ENCODE data around the gene ITPR2. TPM values are rescaled to one million over a fixed set of nuclear protein-coding genes. Genes with fewer than 3 reads are reported as not detected.

Gene ITPR2
- total and polyA plus RNA-seq, 2 experiments from 2014 or later, result 5.0 to 9.1 TPM

GRCh38 chr12:26668230-26668629 is 164.8 kb downstream of the ITPR2 start:
- no peak for TF ChIP-seq EZH2 (IDR thresholded peaks at IDR 0.05; ENCODE audit: insufficient read depth, poor library complexity, severe bottlenecking)
- TF ChIP-seq EZH2phosphoT487 (IDR thresholded peaks at IDR 0.05; ENCODE audit: insufficient read depth, low read depth), result no peak
- no peak overlapping the region for H2AFZ ChIP-seq
- in situ Hi-C loops (cut with MboI), result no loop called here
- no peaks in the 10 kb centered on the region for H3K36me3 ChIP-seq (ENCODE audit: low read depth)
- DNase-seq, result no peak
- H3K4me3 ChIP-seq, result no peak overlapping the region
- WGBS, 2 experiments (ENCODE audit: low coverage in 1 of 2, low lambda C conversion rate in 2 of 2, missing lambda C conversion rate in 2 of 2), result 95 to 100% methylated on average over 1 of the region's 1 CpG
- no peaks in the 10 kb centered on the region for H3K79me2 ChIP-seq (ENCODE audit: insufficient read depth)
- no peaks in the 10 kb centered on the region for H4K20me1 ChIP-seq (ENCODE audit: insufficient read depth)
- no peaks in the 10 kb centered on the region for H3K9me2 ChIP-seq (ENCODE audit: insufficient read depth)
- H3K4me1 ChIP-seq (ENCODE audit: insufficient read depth), result no peaks in the 10 kb centered on the region
- H3F3A ChIP-seq (ENCODE audit: insufficient read depth), result no peaks in the 10 kb centered on the region
- no peaks in the 10 kb centered on the region for H3K9me3 ChIP-seq (ENCODE audit: low read depth)
- H3K27ac ChIP-seq, result no peak overlapping the region
- no peak overlapping the region for H3K4me2 ChIP-seq (ENCODE audit: unreplicated experiment)
- H3K9ac ChIP-seq, result no peak overlapping the region
- H3K27me3 ChIP-seq (replicated peaks; ENCODE audit: insufficient read depth), result no peaks in the 10 kb centered on the region

GRCh38 chr12:26666286-26666685 is 166.7 kb downstream of the ITPR2 start:
- no peak for TF ChIP-seq EZH2 (IDR thresholded peaks at IDR 0.05; ENCODE audit: insufficient read depth, poor library complexity, severe bottlenecking)
- TF ChIP-seq EZH2phosphoT487 (IDR thresholded peaks at IDR 0.05; ENCODE audit: insufficient read depth, low read depth), result no peak
- H3K4me1 ChIP-seq (ENCODE audit: insufficient read depth), result no peaks in the 10 kb centered on the region
- H3K27ac ChIP-seq, result no peak overlapping the region

GRCh38 chr12:26661399-26661798 is 171.6 kb downstream of the ITPR2 start:
- no peaks in the 10 kb centered on the region for H4K20me1 ChIP-seq (ENCODE audit: insufficient read depth)
- peaks cover 14% of the 10 kb centered on the region for H3K4me1 ChIP-seq (ENCODE audit: insufficient read depth)
- DNase-seq, result no peak
- TF ChIP-seq EZH2 (IDR thresholded peaks at IDR 0.05; ENCODE audit: insufficient read depth, poor library complexity, severe bottlenecking), result no peak
- TF ChIP-seq EZH2phosphoT487 (IDR thresholded peaks at IDR 0.05; ENCODE audit: insufficient read depth, low read depth), result no peak
- peaks cover 13% of the 10 kb centered on the region; the same call in 1 of the 2 replicates for H3F3A ChIP-seq (ENCODE audit: insufficient read depth)
- no peak overlapping the region for H3K4me2 ChIP-seq (ENCODE audit: unreplicated experiment)
- no peak overlapping the region for H3K9ac ChIP-seq
- no peaks in the 10 kb centered on the region for H3K9me2 ChIP-seq (ENCODE audit: insufficient read depth)
- no peak overlapping the region for H2AFZ ChIP-seq
- in situ Hi-C loops (cut with MboI), result no loop called here
- H3K9me3 ChIP-seq (ENCODE audit: low read depth), result no peaks in the 10 kb centered on the region
- H3K36me3 ChIP-seq (ENCODE audit: low read depth), result no peaks in the 10 kb centered on the region
- no peaks in the 10 kb centered on the region for H3K79me2 ChIP-seq (ENCODE audit: insufficient read depth)
- no peak overlapping the region for H3K27ac ChIP-seq
- no peaks in the 10 kb centered on the region for H3K27me3 ChIP-seq (replicated peaks; ENCODE audit: insufficient read depth)
- H3K4me3 ChIP-seq, result no peak overlapping the region
- WGBS, 2 experiments (ENCODE audit: low coverage in 1 of 2, low lambda C conversion rate in 2 of 2, missing lambda C conversion rate in 2 of 2), result 89 to 97% methylated on average over 3 of the region's 3 CpGs

More at GRCh38 chr12:26666286-26666685, 166.7 kb downstream of the ITPR2 start:
- Histone ChIP-seq H3K9me3 (ENCODE audit: low read depth) (no peaks in the 10 kb centered on the region), H3K9me2 (ENCODE audit: insufficient read depth) (no peaks in the 10 kb centered on the region), H3K79me2 (ENCODE audit: insufficient read depth) (no peaks in the 10 kb centered on the region), H3K9ac (no peak overlapping the region), H3F3A (ENCODE audit: insufficient read depth) (no peaks in the 10 kb centered on the region), H2AFZ (no peak overlapping the region), H3K36me3 (ENCODE audit: low read depth) (no peaks in the 10 kb centered on the region), H3K4me3 (no peak overlapping the region), H3K27me3 (replicated peaks; ENCODE audit: insufficient read depth) (no peaks in the 10 kb centered on the region), H3K4me2 (ENCODE audit: unreplicated experiment) (no peak overlapping the region), H4K20me1 (ENCODE audit: insufficient read depth) (no peaks in the 10 kb centered on the region)
- DNase-seq, result no peak
- 78 to 82% methylated on average over 5 of the region's 5 CpGs for WGBS, 2 experiments (ENCODE audit: low coverage in 1 of 2, low lambda C conversion rate in 2 of 2, missing lambda C conversion rate in 2 of 2)
- in situ Hi-C loops (cut with MboI), result no loop called here

GRCh38 chr12:26659930-26660329 is 173.1 kb downstream of the ITPR2 start:
- Histone ChIP-seq H3K79me2 (ENCODE audit: insufficient read depth) (no peaks in the 10 kb centered on the region), H3K36me3 (ENCODE audit: low read depth) (no peaks in the 10 kb centered on the region)
- in situ Hi-C loops (cut with MboI), result loop anchor here (10.0 kb wide), 1 partner anchor 545 kb away; no protein-coding TSS in a partner anchor

More at GRCh38 chr12:26659930-26660329, 173.1 kb downstream of the ITPR2 start:
- Histone ChIP-seq H2AFZ (no peak overlapping the region), H4K20me1 (ENCODE audit: insufficient read depth) (no peaks in the 10 kb centered on the region), H3K9ac (no peak overlapping the region), H3F3A (ENCODE audit: insufficient read depth) (peaks cover 13% of the 10 kb centered on the region; the same call in 1 of the 2 replicates), H3K4me1 (ENCODE audit: insufficient read depth) (peaks cover 14% of the 10 kb centered on the region), H3K27ac (no peak overlapping the region), H3K4me3 (no peak overlapping the region), H3K9me3 (ENCODE audit: low read depth) (no peaks in the 10 kb centered on the region), H3K9me2 (ENCODE audit: insufficient read depth) (no peaks in the 10 kb centered on the region), H3K4me2 (ENCODE audit: unreplicated experiment) (no peak overlapping the region), H3K27me3 (replicated peaks; ENCODE audit: insufficient read depth) (no peaks in the 10 kb centered on the region)
- DNase-seq, result no peak
- no peak for TF ChIP-seq EZH2 (IDR thresholded peaks at IDR 0.05; ENCODE audit: insufficient read depth, poor library complexity, severe bottlenecking)
- no peak for TF ChIP-seq EZH2phosphoT487 (IDR thresholded peaks at IDR 0.05; ENCODE audit: insufficient read depth, low read depth)
- WGBS, 2 experiments (ENCODE audit: low coverage in 1 of 2, low lambda C conversion rate in 2 of 2, missing lambda C conversion rate in 2 of 2), result 96 to 100% methylated on average over 2 of the region's 2 CpGs
